HCT116 (cell line): ENCODE measurements around the gene SNX8. TPM values are rescaled to one million over a fixed set of nuclear protein-coding genes. Genes with fewer than 3 reads are reported as not detected.

ENCODE experiments used
- ATAC-seq: fragments of 200-7000 bp; cut with Tn5 transposase; 2 replicates; pipeline ENCODE4 v1.9.1; 2020; ENCODE audit warnings: mild to moderate bottlenecking, moderate library complexity
- BruUV-seq: library from RNA; stranded (reverse); fragments of 400-500 nt; replicated peaks from 2 replicates; lab custom pipeline; 2021; lab: Mats Ljungman, UMichigan
- CTCF ChIA-PET: fragments of 300-600 bp; sonication (Branson Sonifier 250); formaldehyde crosslinking; loops from one replicate; lab custom pipeline; 2021; ENCODE audit warnings: antibody characterized with exemption; lab: Charles Lee
- POLR2A ChIA-PET: fragments of 300-600, 350-600 bp; sonication (Branson Sonifier 250); formaldehyde crosslinking; loops from one replicate; lab custom pipeline; 2021; ENCODE audit warnings: antibody characterized with exemption; lab: Charles Lee
- RAD21 ChIA-PET, 2 experiments: fragments of 300-600 bp; sonication (Branson Sonifier 250); formaldehyde crosslinking; loops; one replicate each; lab custom pipeline; 2023; ENCODE audit warnings: low total read pairs in 2 of 2; ENCODE audit not compliant: uncharacterized antibody in 2 of 2, unreplicated experiment in 2 of 2, low non-redundant PET in 1 of 2; lab: Charles Lee
- DNase-seq: peaks from one replicate; pipeline ENCODE4 v3.0.0-alpha.2; 2010; ENCODE audit warnings: low read depth, low spot score
- H2AFZ ChIP-seq: fragments of 200-600 bp; shearing (Covaris generic), sonication (generic); 2 replicates; pipeline ENCODE4 v1.6.1; 2017; ENCODE audit warnings: low read depth, mixed run types, mixed read lengths, antibody characterized with exemption, low read length; ENCODE audit not compliant: poor library complexity, severe bottlenecking
- H3K27ac ChIP-seq: 2 replicates; pipeline ENCODE4 v1.5.1; 2012; ENCODE audit warnings: low read depth, low read length
- H3K27me3 ChIP-seq: fragments of 200-600 bp; sonication (generic); 2 replicates; pipeline ENCODE4 v1.6.1; 2016; ENCODE audit warnings: mixed run types, low read length, mixed read lengths; ENCODE audit not compliant: insufficient read depth
- H3K36me3 ChIP-seq, 2 experiments: fragments of 200-500 bp in 1 of 2; fragments of 200-600 bp in 1 of 2; sonication (Bioruptor generic) in 1 of 2; sonication (generic) in 1 of 2; 2 replicates each; pipeline versions ENCODE4 v1.5.1 to v1.6.1; 2014 to 2016; ENCODE audit warnings: low read length in 2 of 2, inconsistent platforms in 1 of 2, mixed read lengths in 1 of 2, mixed run types in 1 of 2; ENCODE audit not compliant: insufficient read depth in 2 of 2, control insufficient read depth in 1 of 2
- H3K4me1 ChIP-seq, 2 experiments: fragments of 200-600 bp in 1 of 2; sonication (generic) in 1 of 2; 2 replicates each; pipeline versions ENCODE4 v1.5.1 to v1.6.1; 2012 to 2017; ENCODE audit warnings: low read length in 2 of 2, inconsistent platforms in 1 of 2, mild to moderate bottlenecking in 1 of 2, mixed read lengths in 1 of 2, mixed run types in 1 of 2, moderate library complexity in 1 of 2; ENCODE audit not compliant: insufficient read depth in 2 of 2, control insufficient read depth in 1 of 2
- H3K4me2 ChIP-seq: fragments of 200-600 bp; sonication (generic); 2 replicates; pipeline ENCODE4 v1.6.1; 2017; ENCODE audit warnings: mixed run types, low read length, mixed read lengths
- H3K4me3 ChIP-seq, 2 experiments: fragments of 200-600 bp in 1 of 2; sonication (generic) in 1 of 2; replicated peaks in 1 of 2; 2 replicates each; pipeline ENCODE4 v1.5.1; 2011 to 2016; ENCODE audit warnings: low read length in 2 of 2, control low read depth in 1 of 2, low read depth in 1 of 2, mild to moderate bottlenecking in 1 of 2, mixed read lengths in 1 of 2, mixed run types in 1 of 2
- H3K79me2 ChIP-seq: fragments of 200-600 bp; sonication (generic); 2 replicates; pipeline ENCODE4 v1.6.1; 2017; ENCODE audit warnings: mild to moderate bottlenecking, mixed run types, low read length, moderate library complexity, mixed read lengths; ENCODE audit not compliant: insufficient read depth
- H3K9ac ChIP-seq: fragments of 200-600 bp; sonication (generic); 2 replicates; pipeline ENCODE4 v1.6.1; 2016; ENCODE audit warnings: low read length, mixed read lengths
- H3K9me2 ChIP-seq: fragments of 200-600 bp; sonication (generic), shearing (Covaris generic); 2 replicates; pipeline ENCODE4 v1.6.1; 2017; ENCODE audit warnings: mixed run types, mild to moderate bottlenecking, moderate library complexity; ENCODE audit not compliant: insufficient read depth
- H3K9me3 ChIP-seq, 2 experiments: fragments of 200-500 bp in 1 of 2; fragments of 200-600 bp in 1 of 2; sonication (Bioruptor generic) in 1 of 2; sonication (generic) in 1 of 2; 2 replicates each; pipeline ENCODE4 v1.6.1; 2014 to 2017; ENCODE audit warnings: low read length in 2 of 2, mixed read lengths in 2 of 2, inconsistent platforms in 1 of 2, low read depth in 1 of 2, mild to moderate bottlenecking in 1 of 2, mixed run types in 1 of 2, moderate library complexity in 1 of 2; ENCODE audit not compliant: control insufficient read depth in 1 of 2, insufficient read depth in 1 of 2
- H4K20me1 ChIP-seq: fragments of 200-600 bp; sonication (generic), shearing (Covaris generic); 2 replicates; pipeline ENCODE4 v1.6.1; 2017; ENCODE audit warnings: mixed run types, mild to moderate bottlenecking, moderate library complexity; ENCODE audit not compliant: insufficient read depth
- ELF1 ChIP-seq: IDR thresholded peaks from 2 replicates; pipeline ENCODE4 v1.6.1; 2012; ENCODE audit warnings: low read depth, borderline replicate concordance
- FOSL1 ChIP-seq: IDR thresholded peaks from 2 replicates; pipeline ENCODE4 v1.6.1; 2012; ENCODE audit warnings: low read depth
- RAD21 ChIP-seq: IDR thresholded peaks from 2 replicates; pipeline ENCODE4 v1.6.1; 2012; ENCODE audit warnings: low read depth, mild to moderate bottlenecking
- SP1 ChIP-seq: IDR thresholded peaks from 2 replicates; pipeline ENCODE4 v1.6.1; 2012; ENCODE audit warnings: low read depth
- TCF7L2 ChIP-seq: IDR thresholded peaks from 2 replicates; pipeline ENCODE4 v1.7.0; 2011; ENCODE audit warnings: borderline replicate concordance, inconsistent platforms; ENCODE audit not compliant: insufficient read depth, insufficient read length; ENCODE audit errors: extremely low read depth
- ZFX ChIP-seq: fragments of 450-650 bp; IDR thresholded peaks from 2 replicates; pipeline ENCODE4 v1.6.1; 2017
- intact Hi-C: fragments of 100-400 bp; cut with micrococcal nuclease; formaldehyde crosslinking; loops from 2 replicates; pipeline ENCODE4 v1.10.0; 2022
- total RNA-seq: library from RNA; stranded (reverse); gene quantifications from one replicate; pipeline ENCODE4 v1.2.1, GENCODE V29; 2021; ENCODE audit not compliant: unreplicated experiment
- TF ChIP-seq, protein P1 (sequence below), 3 experiments: fragments of 200-600 bp in 1 of 3; sonication (generic) in 1 of 3; IDR thresholded peaks in 2 of 3; conservative IDR thresholded peaks in 1 of 3; 2 replicates each; pipeline ENCODE4 v1.5.1; 2012 to 2017; ENCODE audit warnings: low read depth in 2 of 3, low read length in 2 of 3, antibody characterized with exemption in 1 of 3, borderline replicate concordance in 1 of 3, control low read depth in 1 of 3, mild to moderate bottlenecking in 1 of 3, mixed read lengths in 1 of 3, mixed run types in 1 of 3, moderate library complexity in 1 of 3; ENCODE audit not compliant: insufficient read depth in 1 of 3
- TF ChIP-seq, protein P2 (sequence below): IDR thresholded peaks from 2 replicates; pipeline ENCODE4 v1.6.1; 2011; ENCODE audit warnings: mild to moderate bottlenecking, low read length, moderate library complexity; ENCODE audit not compliant: insufficient replicate concordance; ENCODE audit errors: extremely low read depth
- TF ChIP-seq, protein P3 (sequence below): IDR thresholded peaks from 2 replicates; pipeline ENCODE4 v1.6.1; 2012

The SNX8 gene
- total RNA-seq, 1 experiment from 2014 or later = 41.7 TPM

DNA sequence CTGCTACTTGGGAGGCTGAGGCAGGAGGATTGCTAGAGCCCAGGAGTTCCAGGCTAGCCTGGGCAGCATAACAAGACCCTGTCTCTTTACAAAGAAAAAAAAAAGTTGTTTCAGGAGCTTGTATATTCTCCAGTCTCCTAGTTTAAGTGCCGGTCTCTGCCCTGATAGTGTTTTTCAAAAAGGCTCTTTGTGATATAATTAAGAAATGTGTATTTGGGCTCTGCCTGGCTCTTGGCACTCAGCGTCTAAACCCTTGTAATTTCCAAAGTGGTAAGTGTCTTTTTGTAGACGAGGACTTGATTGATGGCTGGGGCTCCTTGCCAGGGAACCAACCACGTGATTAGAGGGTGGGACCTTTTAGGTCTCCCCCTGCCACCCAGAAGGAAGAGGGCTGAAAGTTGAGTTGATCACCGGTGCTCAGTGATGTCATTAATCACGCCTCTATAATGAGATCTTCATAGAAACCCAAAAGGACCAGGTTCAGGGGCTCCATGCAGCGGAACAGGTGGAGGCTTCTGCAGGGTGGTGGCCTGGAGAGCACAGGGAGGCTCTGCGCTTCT is 44.8 kb upstream of the SNX8 start (continued):
- TF ChIP-seq, protein P1, sequence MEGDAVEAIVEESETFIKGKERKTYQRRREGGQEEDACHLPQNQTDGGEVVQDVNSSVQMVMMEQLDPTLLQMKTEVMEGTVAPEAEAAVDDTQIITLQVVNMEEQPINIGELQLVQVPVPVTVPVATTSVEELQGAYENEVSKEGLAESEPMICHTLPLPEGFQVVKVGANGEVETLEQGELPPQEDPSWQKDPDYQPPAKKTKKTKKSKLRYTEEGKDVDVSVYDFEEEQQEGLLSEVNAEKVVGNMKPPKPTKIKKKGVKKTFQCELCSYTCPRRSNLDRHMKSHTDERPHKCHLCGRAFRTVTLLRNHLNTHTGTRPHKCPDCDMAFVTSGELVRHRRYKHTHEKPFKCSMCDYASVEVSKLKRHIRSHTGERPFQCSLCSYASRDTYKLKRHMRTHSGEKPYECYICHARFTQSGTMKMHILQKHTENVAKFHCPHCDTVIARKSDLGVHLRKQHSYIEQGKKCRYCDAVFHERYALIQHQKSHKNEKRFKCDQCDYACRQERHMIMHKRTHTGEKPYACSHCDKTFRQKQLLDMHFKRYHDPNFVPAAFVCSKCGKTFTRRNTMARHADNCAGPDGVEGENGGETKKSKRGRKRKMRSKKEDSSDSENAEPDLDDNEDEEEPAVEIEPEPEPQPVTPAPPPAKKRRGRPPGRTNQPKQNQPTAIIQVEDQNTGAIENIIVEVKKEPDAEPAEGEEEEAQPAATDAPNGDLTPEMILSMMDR (IDR thresholded peaks at IDR 0.05 in 2 of 3, conservative IDR thresholded peaks at IDR 0.05 in 1 of 3; ENCODE audit: borderline replicate concordance in 1 of 3, insufficient read depth in 1 of 3, low read depth in 2 of 3, low read length in 2 of 3) = no peak
- TF ChIP-seq ZFX (no peak), TCF7L2 (no peak), RAD21 (no peak), ELF1 (no peak)
- TF ChIP-seq, protein P2, sequence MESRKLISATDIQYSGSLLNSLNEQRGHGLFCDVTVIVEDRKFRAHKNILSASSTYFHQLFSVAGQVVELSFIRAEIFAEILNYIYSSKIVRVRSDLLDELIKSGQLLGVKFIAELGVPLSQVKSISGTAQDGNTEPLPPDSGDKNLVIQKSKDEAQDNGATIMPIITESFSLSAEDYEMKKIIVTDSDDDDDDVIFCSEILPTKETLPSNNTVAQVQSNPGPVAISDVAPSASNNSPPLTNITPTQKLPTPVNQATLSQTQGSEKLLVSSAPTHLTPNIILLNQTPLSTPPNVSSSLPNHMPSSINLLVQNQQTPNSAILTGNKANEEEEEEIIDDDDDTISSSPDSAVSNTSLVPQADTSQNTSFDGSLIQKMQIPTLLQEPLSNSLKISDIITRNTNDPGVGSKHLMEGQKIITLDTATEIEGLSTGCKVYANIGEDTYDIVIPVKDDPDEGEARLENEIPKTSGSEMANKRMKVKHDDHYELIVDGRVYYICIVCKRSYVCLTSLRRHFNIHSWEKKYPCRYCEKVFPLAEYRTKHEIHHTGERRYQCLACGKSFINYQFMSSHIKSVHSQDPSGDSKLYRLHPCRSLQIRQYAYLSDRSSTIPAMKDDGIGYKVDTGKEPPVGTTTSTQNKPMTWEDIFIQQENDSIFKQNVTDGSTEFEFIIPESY = no peak
- TF ChIP-seq, protein P3, sequence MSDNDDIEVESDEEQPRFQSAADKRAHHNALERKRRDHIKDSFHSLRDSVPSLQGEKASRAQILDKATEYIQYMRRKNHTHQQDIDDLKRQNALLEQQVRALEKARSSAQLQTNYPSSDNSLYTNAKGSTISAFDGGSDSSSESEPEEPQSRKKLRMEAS = no peak

DNA sequence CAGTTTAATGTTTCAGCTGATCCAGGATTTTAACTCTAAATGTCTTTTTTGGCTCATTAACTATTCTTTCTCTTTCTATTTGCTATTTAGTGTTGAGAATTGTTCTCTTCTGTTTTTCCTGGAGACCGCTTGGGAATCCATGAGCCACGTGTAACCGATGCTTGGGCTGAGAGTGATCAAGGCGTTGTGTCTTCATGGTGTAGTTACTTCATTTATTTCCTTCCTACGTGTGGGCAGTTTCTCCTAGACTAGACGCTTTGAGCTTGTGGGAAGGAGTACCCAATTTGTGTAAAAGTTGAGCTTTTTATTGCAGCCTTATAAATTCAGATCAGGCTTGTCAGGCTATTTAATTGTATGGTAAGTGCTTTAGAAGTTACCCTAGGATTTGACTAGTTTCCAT is 43.3 kb upstream of the SNX8 start:
- H3K4me1 ChIP-seq = peaks cover 6 to 33% of the 10 kb centered on the region in 2 experiments
- H3K36me3 ChIP-seq = peaks cover 29 to 52% of the 10 kb centered on the region in 2 experiments
- no peak overlapping the region for H3K4me3 ChIP-seq
- no TSS peak for BruUV-seq
- H3K4me2 ChIP-seq = no peak overlapping the region
- intact Hi-C loops = no loop called here
- H3K27ac ChIP-seq = no peak overlapping the region
- no peak overlapping the region for H3K9ac ChIP-seq
- H3K9me2 ChIP-seq = no peaks in the 10 kb centered on the region
- peaks cover 80% of the 10 kb centered on the region for H3K79me2 ChIP-seq
- ATAC-seq (no peak), DNase-seq (no peak)
- TF ChIP-seq FOSL1 (no peak), SP1 (no peak)
- ChIA-PET POLR2A (no interaction called here), RAD21 (no interaction called here), CTCF (no interaction called here)
- H3K9me3 ChIP-seq = no peaks in the 10 kb centered on the region
- H3K27me3 ChIP-seq = no peaks in the 10 kb centered on the region
- peaks cover 50% of the 10 kb centered on the region; the same call in 1 of the 2 replicates for H4K20me1 ChIP-seq
- no peak overlapping the region for H2AFZ ChIP-seq
